GM19351 (cell line): ENCODE results near the gene KLHL33.

Experiments
- ATAC-seq: cut with Tn5 transposase; IDR thresholded peaks from one replicate; pipeline ENCODE4 v1.9.1; 2021; ENCODE audit warnings: mild to moderate bottlenecking, moderate library complexity; ENCODE audit not compliant: unreplicated experiment

Gene KLHL33

DNA sequence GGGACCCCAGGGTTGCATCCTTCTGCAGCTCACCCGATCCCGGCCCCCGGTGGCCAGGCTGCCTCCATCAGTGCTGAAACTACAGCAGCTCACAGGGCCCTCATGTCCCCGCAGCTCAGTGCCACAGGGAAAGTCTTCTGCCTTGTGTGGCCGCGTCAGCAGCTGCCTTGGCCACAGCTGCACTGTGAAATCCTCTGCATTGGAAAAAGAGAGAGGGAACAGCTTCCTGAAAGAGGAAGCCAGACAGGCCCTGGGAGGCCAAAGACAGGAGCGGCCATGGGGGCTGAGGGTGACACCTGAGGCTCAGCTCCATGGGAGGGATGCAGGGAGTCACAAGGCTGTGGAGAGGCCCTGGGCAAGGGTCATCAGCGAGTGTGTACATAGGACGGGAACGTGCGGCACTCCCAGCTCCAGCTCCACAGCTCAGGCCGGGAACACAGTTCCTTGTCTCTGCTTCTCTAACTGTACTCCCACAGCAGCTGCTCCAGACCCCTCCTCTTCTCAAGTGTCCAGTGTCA lies 59.8 kb downstream of the KLHL33 start:
- ATAC-seq, result no peak
